ENCODE results near the gene TMX1.

The TMX1 gene

GRCh38 chr14:51240804-51241380, 845 bp downstream of the TMX1 start:
- H3K4me3 ChIP-seq (ENCODE audit: low read depth, low read length) = peak overlapping the region; percentile 95
- no peak for DNase-seq (ENCODE audit: low read depth)

GRCh38 chr14:51242545-51243490, 2.8 kb downstream of the TMX1 start:
- H3K4me3 ChIP-seq (ENCODE audit: low read depth, low read length) = no peak overlapping the region
- no peak for DNase-seq (ENCODE audit: low read depth)

DNA sequence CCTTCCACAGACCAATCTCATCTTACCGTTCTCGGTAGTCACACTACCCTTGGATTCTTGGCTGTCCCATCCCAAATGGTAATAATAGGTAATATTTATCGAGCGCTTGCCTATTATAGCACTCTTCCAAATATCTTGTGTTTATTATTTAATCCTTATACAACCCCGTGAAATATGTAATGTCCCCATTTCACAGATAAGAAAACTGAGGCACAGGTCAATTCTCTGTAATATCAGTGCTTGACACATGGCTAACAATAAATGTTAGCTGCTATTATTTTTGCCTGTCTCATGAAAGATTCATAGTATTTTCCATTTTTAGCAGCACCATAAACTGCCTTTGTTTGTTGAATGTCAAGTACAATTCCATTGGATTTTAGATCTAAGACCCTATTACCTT, 4.5 kb downstream of the TMX1 start:
- DNase-seq (ENCODE audit: low read depth) = no peak

GRCh38 chr14:51246032-51246431, 6.0 kb downstream of the TMX1 start:
- no peak overlapping the region for H3K4me3 ChIP-seq (ENCODE audit: low read depth, low read length)
- no peak for DNase-seq (ENCODE audit: low read depth)

More for the DNA sequence above, 4.5 kb downstream of the TMX1 start:
- H3K4me3 ChIP-seq (ENCODE audit: low read depth, low read length) = no peak overlapping the region

DNA sequence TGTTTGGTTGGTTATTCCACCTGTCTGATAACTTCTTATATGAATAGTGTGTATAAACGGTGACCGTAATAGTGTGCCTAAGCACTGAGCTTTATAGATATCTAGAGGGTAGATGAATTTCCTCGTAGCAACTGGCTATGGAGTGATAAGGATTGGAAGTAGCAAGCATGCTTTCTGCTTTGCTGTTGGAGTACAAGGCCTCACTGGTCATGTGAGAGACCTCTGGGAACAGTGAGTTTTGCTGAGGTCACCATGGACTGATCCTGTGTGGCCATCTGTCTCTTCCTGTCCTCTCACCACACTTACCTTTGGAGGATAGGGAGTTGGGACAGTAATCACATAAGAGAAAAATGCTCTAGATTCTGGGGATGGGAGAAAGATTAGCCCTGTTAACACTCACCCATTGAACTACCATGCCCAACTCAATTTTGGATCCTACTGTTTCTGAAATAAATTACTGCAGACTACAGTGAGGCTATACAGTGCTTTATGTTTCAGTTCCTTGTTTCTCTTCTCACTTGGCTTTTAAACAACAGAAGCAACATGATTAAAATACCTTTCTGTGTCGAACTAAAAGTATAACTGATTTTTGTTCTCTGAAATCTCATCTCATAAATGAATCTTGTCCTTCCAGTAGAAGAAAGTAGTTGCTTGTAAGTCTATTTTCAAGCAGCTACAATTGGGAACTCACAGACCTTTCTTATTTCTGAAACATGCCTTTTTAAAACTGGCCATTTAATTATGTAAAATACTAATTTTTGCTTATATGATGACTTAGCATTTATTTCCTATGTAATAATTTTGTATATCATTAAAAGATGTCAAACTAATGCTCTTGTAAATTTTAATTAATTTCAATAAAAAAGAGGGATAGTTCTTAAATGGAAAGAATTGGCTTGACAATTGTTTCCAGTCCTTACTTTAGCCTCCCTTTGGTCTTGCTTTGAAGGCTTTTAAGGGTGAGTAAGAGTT, 8.3 kb downstream of the TMX1 start:
- no peak overlapping the region for H3K4me3 ChIP-seq (ENCODE audit: low read depth, low read length)
- no peak for DNase-seq (ENCODE audit: low read depth)

DNA sequence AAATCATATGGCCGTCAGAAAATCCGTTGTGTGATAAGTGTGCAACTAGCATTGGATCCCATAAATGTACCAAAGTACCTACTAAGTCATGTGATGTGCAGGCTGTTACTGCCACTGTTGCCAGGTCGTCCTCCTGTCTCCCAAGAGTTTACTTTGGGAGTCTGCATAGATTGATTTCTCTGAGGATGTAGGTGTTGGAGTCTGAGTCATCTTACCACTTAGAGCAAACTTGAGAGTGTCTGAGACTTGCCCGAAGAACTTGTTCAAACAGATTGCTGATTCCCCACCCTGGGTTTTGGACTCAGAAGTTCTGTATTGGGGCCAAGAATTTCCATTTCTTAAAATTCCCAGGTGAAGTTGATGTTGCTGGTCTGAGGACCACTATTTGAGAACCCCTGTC, 11.4 kb downstream of the TMX1 start:
- no peak for DNase-seq (ENCODE audit: low read depth)
- H3K4me3 ChIP-seq (ENCODE audit: low read depth, low read length) = no peak overlapping the region

- H3K4me3 ChIP-seq (ENCODE audit: low read depth, low read length) = no peak overlapping the region
- DNase-seq (ENCODE audit: low read depth) = no peak
Measured at GRCh38 chr14:51253880-51254279, 13.8 kb downstream of the TMX1 start.

DNA sequence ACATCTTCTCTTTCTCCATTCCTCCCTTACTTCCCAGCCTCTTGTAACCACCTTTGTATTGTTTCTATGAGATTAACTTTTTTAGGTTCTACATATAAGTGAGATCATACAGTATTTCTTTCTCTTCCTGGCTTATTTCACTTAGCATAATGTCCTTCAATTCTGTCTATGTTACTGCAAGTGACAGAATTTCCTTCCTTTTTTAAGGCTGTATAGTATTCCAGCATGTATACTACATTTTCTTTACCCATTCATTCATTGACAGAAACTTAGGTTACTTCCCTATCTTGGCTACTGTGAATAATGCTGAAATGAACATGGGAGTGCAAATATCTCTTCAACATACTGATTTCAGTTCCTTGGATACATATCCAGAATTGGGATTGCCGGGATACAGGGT, 18.2 kb downstream of the TMX1 start:
- no peak for DNase-seq (ENCODE audit: low read depth)
- H3K4me3 ChIP-seq (ENCODE audit: low read depth, low read length) = no peak overlapping the region

- no peak overlapping the region for H3K4me3 ChIP-seq (ENCODE audit: low read depth, low read length)
- DNase-seq (ENCODE audit: low read depth) = no peak
Measured at GRCh38 chr14:51258788-51259187, 18.7 kb downstream of the TMX1 start.

DNA sequence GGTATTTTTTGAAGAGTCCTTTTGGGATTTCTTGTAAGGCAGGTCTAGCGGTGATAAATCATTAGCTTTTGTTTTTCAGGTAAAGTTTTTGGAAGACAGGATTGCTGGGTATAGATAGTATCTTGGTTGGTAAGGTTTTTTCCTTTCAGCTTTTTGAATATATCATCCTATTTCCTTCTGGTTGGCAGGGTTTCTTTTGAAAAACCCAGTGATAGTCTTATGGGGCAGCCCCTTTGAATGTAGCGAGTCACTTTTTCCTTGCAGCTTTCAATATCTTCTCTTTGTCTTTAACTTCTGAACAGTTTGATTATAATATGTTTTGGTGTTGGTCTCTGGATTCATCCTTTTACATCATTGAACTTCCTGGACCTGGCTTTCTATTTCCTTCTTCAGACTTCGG, 20.2 kb downstream of the TMX1 start:
- no peak overlapping the region for H3K4me3 ChIP-seq (ENCODE audit: low read depth, low read length)
- no peak for DNase-seq (ENCODE audit: low read depth)

- no peak for DNase-seq (ENCODE audit: low read depth)
Measured at GRCh38 chr14:51261151-51261550, 21.1 kb downstream of the TMX1 start.

DNA sequence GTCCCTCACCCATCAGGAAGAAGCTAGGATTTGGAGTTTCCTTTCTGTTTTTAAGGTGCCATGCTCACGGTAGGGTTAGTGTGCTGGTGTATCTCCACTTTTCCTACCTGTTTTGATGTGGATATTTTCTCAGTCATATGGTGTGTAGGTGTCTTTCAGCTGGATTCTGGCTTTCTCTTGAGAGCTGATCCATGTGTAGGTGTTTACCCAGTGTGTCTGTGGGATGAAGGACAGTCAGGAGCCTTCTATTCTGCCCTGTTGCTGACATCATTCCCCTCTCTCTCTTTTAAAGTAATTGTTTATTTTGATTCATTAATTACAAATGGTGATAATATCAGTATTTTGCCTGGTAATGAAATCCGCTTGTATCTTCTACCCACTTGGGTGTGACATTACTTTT, 22.8 kb downstream of the TMX1 start:
- no peak overlapping the region for H3K4me3 ChIP-seq (ENCODE audit: low read depth, low read length)
- no peak for DNase-seq (ENCODE audit: low read depth)

More at GRCh38 chr14:51261151-51261550, 21.1 kb downstream of the TMX1 start:
- H3K4me3 ChIP-seq (ENCODE audit: low read depth, low read length) = no peak overlapping the region

DNA sequence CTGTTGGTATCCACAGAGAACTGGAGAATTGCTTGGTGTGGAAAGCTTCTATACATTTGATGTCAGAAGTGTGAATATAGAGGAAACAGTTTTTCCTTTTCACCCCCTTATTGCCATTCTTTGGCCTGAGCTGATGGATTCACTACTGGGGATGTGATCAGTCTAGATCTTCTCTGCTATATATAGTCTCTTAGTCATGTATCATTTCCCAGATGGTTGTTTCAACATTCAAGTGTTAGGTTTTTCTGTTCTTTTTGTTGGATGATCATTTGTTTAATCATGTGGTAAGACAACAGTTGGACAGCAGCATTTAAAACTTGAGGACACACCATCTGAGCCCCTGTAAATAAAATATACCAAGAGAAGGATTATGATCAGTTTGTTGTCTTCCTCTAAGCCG, 29.6 kb downstream of the TMX1 start:
- no peak for DNase-seq (ENCODE audit: low read depth)

DNA sequence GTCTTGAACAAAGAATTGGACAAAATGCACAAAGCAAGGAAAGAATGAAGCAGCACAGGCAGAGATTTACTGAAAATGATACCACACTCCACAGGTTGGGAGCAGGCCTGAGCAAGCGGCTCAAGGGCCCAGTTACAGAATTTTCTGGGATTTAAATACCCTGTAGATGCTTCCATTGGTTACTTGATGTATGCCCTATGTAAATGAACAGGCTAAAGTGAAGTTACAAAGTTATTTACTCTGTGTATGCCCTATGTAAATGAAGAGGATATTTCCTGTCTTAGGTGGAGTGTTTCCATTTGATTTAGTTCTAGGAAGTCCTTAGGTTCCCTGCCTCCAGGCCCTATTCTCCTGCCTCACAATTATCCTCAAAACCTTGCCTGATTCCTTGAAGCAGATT, 36.6 kb downstream of the TMX1 start:
- no peak for DNase-seq (ENCODE audit: low read depth)
- no peak overlapping the region for H3K4me3 ChIP-seq (ENCODE audit: low read depth, low read length)

More for the DNA sequence above, 29.6 kb downstream of the TMX1 start:
- no peak overlapping the region for H3K4me3 ChIP-seq (ENCODE audit: low read depth, low read length)

DNA sequence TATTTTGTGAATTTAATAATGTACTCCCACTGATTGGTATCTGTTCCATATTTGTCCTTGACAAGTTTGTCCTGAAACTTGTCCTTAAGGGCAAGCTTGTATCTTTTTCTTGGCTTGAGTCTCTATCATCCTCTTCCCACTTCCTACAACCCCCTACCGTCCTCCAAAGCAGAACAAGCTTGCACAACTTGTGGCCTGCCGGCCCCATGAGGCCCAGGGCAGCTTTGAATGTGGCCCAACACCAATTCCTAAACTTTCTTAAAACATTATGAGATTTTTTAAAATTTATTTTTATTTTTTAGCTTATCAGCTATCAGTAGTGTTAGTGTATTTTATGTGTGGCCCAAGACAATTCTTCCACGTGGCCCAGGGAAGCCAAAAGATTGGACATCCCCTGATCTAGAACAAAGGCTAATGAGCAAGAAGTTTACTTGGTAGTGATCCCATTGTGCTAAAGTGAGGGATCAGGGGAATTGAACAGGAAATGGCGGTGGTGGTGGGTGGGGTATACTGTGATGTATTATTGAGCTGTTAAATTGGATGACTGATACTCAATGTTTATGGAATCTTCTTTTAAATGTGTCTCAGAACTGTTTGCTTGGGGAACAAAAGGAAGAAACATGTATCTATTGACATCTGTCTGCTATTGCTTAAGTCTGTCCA, 37.8 kb downstream of the TMX1 start:
- no peak overlapping the region for H3K4me3 ChIP-seq (ENCODE audit: low read depth, low read length)

GRCh38 chr14:51282517-51282916, 42.5 kb downstream of the TMX1 start:
- no peak for DNase-seq (ENCODE audit: low read depth)
- no peak overlapping the region for H3K4me3 ChIP-seq (ENCODE audit: low read depth, low read length)

More for the DNA sequence above, 37.8 kb downstream of the TMX1 start:
- DNase-seq (ENCODE audit: low read depth) = no peak

DNA sequence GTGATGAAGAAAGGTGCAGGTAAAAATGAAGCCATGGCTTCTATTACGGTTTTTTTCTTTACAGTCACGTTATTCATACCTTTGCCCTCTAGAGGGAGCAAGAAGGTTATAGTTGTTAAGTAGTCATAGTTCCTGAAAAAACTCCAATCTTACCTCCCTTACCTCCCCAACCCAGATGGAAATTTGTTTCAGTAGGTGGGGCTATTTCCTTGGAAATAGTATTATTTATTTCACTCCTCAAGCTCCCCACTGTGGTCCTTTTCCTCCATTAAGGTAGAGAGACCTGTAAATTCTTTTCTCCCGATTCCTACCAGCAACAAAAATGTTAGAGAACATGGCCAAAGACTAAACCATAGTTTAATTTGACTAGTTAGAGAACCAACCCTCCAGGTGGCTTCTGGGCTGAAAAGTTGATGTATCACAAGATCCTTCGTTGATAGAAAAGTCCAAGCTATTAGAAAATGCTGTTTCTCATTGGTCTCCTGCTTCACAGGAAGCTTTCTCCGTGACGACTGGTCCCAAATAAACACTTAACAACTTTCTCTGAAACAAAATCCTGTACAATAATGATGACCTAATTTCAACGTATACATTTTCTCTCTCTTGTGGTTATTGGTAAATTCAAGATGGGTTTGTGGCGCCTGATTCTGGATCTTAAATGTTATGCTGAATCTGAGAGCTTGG, 43.5 kb downstream of the TMX1 start:
- H3K4me3 ChIP-seq (ENCODE audit: low read depth, low read length) = no peak overlapping the region
- DNase-seq (ENCODE audit: low read depth) = peak; percentile 69

- H3K4me3 ChIP-seq (ENCODE audit: low read depth, low read length) = no peak overlapping the region
- DNase-seq (ENCODE audit: low read depth) = no peak
Measured at GRCh38 chr14:51284241-51284640, 44.2 kb downstream of the TMX1 start.

DNA sequence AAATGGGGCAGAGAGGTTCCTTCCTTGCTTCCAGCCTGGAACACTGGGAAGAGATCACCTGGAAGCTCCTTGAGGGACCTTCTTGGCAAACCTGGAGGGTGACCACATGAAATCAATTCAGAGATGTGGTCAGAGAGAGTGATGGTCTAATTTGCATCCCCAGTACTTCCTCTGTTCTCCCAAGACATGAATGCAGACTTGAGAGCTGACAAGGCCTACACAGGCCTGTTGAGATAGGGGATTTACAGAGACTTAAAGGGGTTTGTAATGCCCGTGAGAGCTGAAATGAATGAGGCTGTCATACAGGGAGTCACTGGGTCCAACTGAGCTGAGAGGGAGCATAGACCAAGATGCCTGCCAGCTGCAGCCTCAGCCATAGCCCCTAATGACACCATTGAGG, 45.1 kb downstream of the TMX1 start:
- no peak for DNase-seq (ENCODE audit: low read depth)
- no peak overlapping the region for H3K4me3 ChIP-seq (ENCODE audit: low read depth, low read length)

Measured in skeletal muscle cell (primary cell).